Stomach smooth muscle (tissue), 2 donors: ENCODE measurements around the gene SOX12.
"Not testable (repeated sequence)": the region's sequence is repeated elsewhere in the genome, so short reads cannot be mapped to it uniquely, and the experiment has no call there.

Experiments used
- H3K27ac ChIP-seq: one replicate; pipeline ENCODE4 v1.7.0; 2013; ENCODE audit warnings: mild to moderate bottlenecking, low read length, inconsistent platforms
- H3K27me3 ChIP-seq, 2 donors: one replicate each; pipeline ENCODE4 v1.7.0; 2013; ENCODE audit warnings: low read length in 2 of 2; ENCODE audit not compliant: insufficient read depth in 2 of 2, control insufficient read depth in 1 of 2
- H3K36me3 ChIP-seq, 2 donors: one replicate each; pipeline ENCODE4 v1.7.0; 2013; ENCODE audit warnings: low read length in 2 of 2; ENCODE audit not compliant: control insufficient read depth in 2 of 2, insufficient read depth in 2 of 2
- H3K4me1 ChIP-seq: one replicate; pipeline ENCODE4 v1.7.0; 2013; ENCODE audit warnings: low read length; ENCODE audit not compliant: control insufficient read depth, insufficient read depth
- H3K4me3 ChIP-seq, 2 donors: one replicate each; pipeline ENCODE4 v1.7.0; 2013; ENCODE audit warnings: low read length in 2 of 2
- H3K9ac ChIP-seq, 2 donors: one replicate each; pipeline ENCODE4 v1.7.0; 2013; ENCODE audit warnings: low read length in 2 of 2, mild to moderate bottlenecking in 1 of 2
- H3K9me3 ChIP-seq, 2 donors: one replicate each; pipeline ENCODE4 v1.7.0; 2013; ENCODE audit warnings: low read length in 2 of 2; ENCODE audit not compliant: control insufficient read depth in 2 of 2
- donor health status: healthy.
- donor health status: Pancreatic carcinoma.

Gene SOX12

GRCh38 chr20:366719-367485 is 41.5 kb downstream of the SOX12 start:
- peaks cover 2 to 3% of the 10 kb centered on the region in 2 donors for H3K27me3 ChIP-seq
- H3K27ac ChIP-seq = no peak overlapping the region
- H3K4me1 ChIP-seq = peaks cover 3% of the 10 kb centered on the region
- no peaks in the 10 kb centered on the region for H3K9me3 ChIP-seq
- no peak overlapping the region for H3K4me3 ChIP-seq
- no peak overlapping the region for H3K9ac ChIP-seq
- no peaks in the 10 kb centered on the region for H3K36me3 ChIP-seq

DNA sequence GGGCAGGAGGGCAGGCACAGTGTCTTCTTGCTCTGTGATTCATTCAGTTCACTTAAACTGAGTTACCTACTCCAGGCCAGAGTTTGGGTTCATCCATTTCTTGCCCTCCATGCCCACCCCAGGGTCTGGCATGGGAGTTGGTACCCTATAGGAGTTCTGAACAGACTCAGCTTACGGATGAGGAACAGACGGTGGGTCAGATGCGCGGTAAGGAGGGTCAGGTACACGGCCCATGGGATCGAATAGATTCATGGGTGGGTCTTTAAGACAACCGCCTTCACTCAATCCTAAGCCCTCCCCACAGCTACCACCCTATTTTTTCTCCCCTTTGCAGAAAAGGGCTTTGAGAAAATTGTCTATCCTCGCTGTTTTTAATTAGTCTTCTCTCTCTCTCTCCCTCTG is 42.1 kb downstream of the SOX12 start:
- Histone ChIP-seq H3K36me3 (no peaks in the 10 kb centered on the region), H3K27ac (no peak overlapping the region), H3K9me3 (no peaks in the 10 kb centered on the region), H3K9ac (no peak overlapping the region), H3K27me3 (peaks cover 2 to 3% of the 10 kb centered on the region in 2 donors), H3K4me1 (peaks cover 2% of the 10 kb centered on the region), H3K4me3 (no peak overlapping the region)

GRCh38 chr20:368915-369314 is 43.6 kb downstream of the SOX12 start:
- no peak overlapping the region for H3K27ac ChIP-seq
- H3K9me3 ChIP-seq = no peaks in the 10 kb centered on the region
- H3K27me3 ChIP-seq = peaks cover 2 to 3% of the 10 kb centered on the region in 2 donors
- no peak overlapping the region for H3K4me3 ChIP-seq
- H3K36me3 ChIP-seq = no peaks in the 10 kb centered on the region
- H3K9ac ChIP-seq = no peak overlapping the region
- H3K4me1 ChIP-seq = no peaks in the 10 kb centered on the region

DNA sequence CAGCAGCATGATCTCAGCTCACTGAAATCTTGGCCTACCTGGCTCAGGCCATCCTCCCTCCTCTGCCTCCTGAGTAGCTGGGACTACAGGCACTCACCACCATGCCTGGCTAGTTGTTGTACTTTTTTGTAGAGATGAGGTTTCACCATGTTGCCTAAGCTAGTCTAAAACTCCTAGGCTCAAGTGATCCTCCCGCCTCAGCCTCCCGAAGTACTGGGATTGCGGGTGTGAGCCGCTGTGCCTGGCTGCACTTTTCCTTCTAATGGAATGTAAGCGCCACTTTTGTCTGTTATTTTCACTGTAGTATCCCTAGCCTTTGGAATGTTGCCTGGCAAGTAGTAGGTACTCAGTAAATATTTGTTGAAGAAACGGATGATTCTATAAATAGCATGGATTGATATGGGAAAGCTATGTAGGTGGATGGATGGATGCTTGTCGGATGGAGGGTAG is 44.8 kb downstream of the SOX12 start:
- Histone ChIP-seq H3K4me3 (no peak overlapping the region), H3K9ac (no peak overlapping the region), H3K4me1 (no peaks in the 10 kb centered on the region), H3K27me3 (peaks cover 2 to 3% of the 10 kb centered on the region in 2 donors), H3K27ac (no peak overlapping the region), H3K36me3 (no peaks in the 10 kb centered on the region), H3K9me3 (no peaks in the 10 kb centered on the region)

- H3K27me3 ChIP-seq = peaks cover 2 to 3% of the 10 kb centered on the region in 2 donors
- H3K4me3 ChIP-seq = no peak overlapping the region
- no peak overlapping the region for H3K27ac ChIP-seq
- no peak overlapping the region for H3K9ac ChIP-seq
- no peaks in the 10 kb centered on the region for H3K36me3 ChIP-seq
- no peaks in the 10 kb centered on the region for H3K4me1 ChIP-seq
- H3K9me3 ChIP-seq = no peaks in the 10 kb centered on the region
Measured at GRCh38 chr20:370977-371754, 45.8 kb downstream of the SOX12 start.

DNA sequence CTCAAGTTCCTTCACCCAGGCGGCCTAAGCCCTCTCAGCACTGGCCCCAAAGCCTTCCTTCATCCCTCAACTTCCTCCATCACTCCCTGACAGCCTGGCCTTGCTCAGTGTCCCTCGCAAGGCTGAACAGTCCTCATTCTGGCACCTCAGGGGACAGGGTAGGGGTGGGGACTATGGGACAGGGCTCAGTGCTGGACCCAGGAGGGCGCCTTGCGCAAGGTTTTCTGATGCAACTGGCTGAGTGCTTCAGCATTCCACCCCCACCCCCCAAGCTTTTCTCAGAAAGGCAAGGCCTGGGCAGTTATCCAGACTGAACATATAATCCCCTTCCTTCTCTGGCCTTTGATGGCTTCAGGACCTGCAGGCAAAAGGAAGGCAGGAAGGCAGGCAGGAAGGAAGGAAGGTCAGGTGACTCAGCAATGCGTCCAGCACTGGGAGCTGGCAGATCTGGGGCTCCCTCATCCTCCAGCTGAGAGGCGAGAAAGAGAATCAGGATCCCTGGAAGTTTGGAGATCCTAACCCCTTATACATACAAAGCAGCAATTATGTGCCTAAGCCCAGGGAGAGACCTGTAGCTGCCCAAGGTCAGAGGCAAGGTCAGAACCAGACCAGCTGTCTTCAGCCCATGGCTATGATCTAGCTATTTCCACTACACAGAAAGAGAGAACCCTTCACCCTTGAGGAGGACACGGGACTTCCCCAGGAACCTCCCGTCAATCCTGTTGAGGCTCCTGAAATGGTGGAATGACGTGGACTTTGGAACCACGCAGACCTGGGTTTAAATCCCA is 46.6 kb downstream of the SOX12 start:
- Histone ChIP-seq H3K36me3 (no peaks in the 10 kb centered on the region), H3K9ac (no peak overlapping the region), H3K27ac (no peak overlapping the region), H3K27me3 (peaks cover 2 to 5% of the 10 kb centered on the region in 2 donors), H3K9me3 (no peaks in the 10 kb centered on the region), H3K4me3 (no peak overlapping the region), H3K4me1 (no peaks in the 10 kb centered on the region)

DNA sequence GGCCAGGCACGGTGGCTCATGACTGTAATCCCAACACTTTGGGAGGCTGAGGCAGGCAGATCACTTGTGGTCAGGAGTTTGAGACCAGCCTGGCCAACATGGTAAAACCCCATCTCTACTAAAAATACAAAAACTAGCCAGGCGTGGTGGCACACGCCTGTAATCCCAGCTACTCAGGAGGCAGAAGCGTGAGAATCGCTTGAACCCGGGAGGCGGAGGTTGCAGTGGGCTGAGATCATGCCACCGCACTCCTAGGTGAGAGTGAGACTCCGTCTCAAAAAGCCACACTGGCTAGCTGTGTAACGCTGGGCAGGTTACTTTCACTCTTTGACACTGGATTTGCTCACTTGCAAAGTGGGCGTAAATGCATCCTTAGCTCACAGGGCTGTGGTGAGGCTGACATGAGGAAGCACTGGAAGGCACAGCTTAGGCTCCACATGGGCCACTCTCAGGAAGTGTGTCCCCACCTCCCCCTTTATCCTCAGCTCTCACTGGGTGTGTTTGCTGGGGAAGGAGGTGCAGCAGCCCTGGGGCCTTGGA is 47.3 kb downstream of the SOX12 start:
- H3K9ac ChIP-seq, H3K36me3 ChIP-seq, H3K27me3 ChIP-seq, H3K4me3 ChIP-seq, H3K4me1 ChIP-seq, H3K27ac ChIP-seq, H3K9me3 ChIP-seq: not testable (repeated sequence)

DNA sequence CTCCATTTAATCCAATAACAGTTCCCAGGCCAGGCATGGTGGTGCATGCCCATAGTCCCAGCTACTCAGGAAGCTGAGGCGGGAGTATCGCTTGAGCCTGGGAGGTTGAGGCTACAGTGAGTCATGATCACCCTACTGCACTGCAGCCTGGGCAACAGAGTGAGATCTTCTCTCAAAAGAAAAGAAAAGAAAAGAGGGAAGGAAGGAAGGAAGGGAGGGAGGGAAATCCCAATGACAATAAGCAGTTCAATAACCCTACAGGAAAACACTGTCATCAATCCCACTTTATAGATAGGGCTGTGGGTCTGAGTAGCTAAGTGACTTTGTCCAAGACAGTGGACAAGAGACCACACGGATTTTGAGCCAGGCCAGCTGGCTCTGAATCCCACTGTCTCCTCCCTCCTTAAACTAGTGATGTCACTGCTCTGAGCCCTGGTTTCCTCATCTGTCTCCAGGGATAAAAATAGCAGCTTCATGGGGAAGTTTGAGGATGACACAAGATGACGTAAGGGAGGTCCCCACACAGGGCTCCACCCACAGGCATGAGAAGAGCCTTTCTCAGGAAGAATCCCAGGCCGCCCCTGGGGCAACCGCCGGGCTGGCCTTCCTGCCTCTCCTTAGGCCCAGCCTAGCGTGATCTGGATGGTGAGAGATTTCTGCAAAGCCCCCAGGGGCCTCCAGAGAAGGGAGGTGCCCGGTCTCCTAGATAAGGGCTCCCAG is 48.0 kb downstream of the SOX12 start:
- H3K9ac ChIP-seq = no peak overlapping the region
- no peaks in the 10 kb centered on the region for H3K4me1 ChIP-seq
- H3K36me3 ChIP-seq = no peaks in the 10 kb centered on the region
- peaks cover 2 to 8% of the 10 kb centered on the region in 2 donors for H3K27me3 ChIP-seq
- no peak overlapping the region for H3K4me3 ChIP-seq
- H3K27ac ChIP-seq = no peak overlapping the region
- no peaks in the 10 kb centered on the region for H3K9me3 ChIP-seq

DNA sequence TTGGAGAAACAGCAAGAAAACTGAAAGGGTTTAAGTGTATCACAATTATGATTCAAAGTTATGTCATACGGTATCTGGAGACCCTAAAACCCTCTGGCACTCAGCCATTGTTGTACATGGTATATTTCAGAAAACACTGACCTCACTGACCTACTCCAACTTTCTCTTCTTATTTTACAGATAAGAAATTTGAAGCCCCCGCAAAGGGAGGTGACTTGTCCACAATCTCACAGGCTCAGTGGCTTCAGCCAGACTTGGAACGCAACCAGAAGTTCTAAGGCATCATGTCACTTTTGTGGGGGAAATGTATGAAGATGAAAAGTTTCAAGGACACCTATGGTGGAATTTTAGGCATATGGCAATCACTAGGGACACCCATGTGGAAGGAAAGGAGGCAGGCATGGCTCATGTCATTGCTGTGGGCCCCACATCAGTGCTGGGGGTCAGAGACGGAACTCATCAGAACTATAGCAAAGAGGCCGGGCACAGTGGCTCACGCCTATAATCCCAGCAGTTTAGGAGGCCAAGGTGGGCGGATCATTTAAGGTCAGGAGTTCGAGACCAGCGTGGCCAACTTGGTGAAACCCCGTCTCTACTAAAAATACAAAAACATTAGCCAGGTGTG is 50.0 kb downstream of the SOX12 start:
- Histone ChIP-seq H3K4me1 (no peaks in the 10 kb centered on the region), H3K27ac (no peak overlapping the region), H3K9ac (no peak overlapping the region), H3K36me3 (no peaks in the 10 kb centered on the region), H3K27me3 (peaks cover 0 to 12% of the 10 kb centered on the region in 2 donors), H3K9me3 (no peaks in the 10 kb centered on the region), H3K4me3 (no peak overlapping the region)
